GM19351 (cell line): Measurements from ENCODE around the gene PRR20E.
"Not testable (repeated sequence)": the region's sequence is repeated elsewhere in the genome, so short reads cannot be mapped to it uniquely, and the experiment has no call there.

Experiments used
- ATAC-seq: cut with Tn5 transposase; IDR thresholded peaks from one replicate; pipeline ENCODE4 v1.9.1; 2021; ENCODE audit warnings: mild to moderate bottlenecking, moderate library complexity; ENCODE audit not compliant: unreplicated experiment

PRR20E gene

GRCh38 chr13:57166897-57167296 is at the start of gene PRR20E:
Gene PRR20E, plus strand, starts transcription at chr13:57167197. Its CDS starts 387 bp downstream, at chr13:57167584.
- ATAC-seq = not testable (repeated sequence)

GRCh38 chr13:57123681-57124080 is 43.3 kb upstream of the PRR20E start:
- no peak for ATAC-seq

GRCh38 chr13:57128909-57129308 is 38.1 kb upstream of the PRR20E start:
- ATAC-seq = no peak

- no peak for ATAC-seq
Measured at GRCh38 chr13:57136093-57136492, 30.9 kb upstream of the PRR20E start.

GRCh38 chr13:57137585-57137984 is 29.4 kb upstream of the PRR20E start:
- ATAC-seq = no peak

GRCh38 chr13:57138988-57139387 is 28.0 kb upstream of the PRR20E start:
- no peak for ATAC-seq

- ATAC-seq = not testable (repeated sequence)
Measured at GRCh38 chr13:57139781-57140180, 27.2 kb upstream of the PRR20E start.

- ATAC-seq = not testable (repeated sequence)
Measured at GRCh38 chr13:57140235-57140968, 26.6 kb upstream of the PRR20E start, which contains the start of gene PRR20A. Gene PRR20A, plus strand, starts transcription at chr13:57140918. Its CDS starts 387 bp downstream, at chr13:57141305.

- ATAC-seq = not testable (repeated sequence)
Measured at GRCh38 chr13:57147188-57147587, 19.8 kb upstream of the PRR20E start, which contains the start of gene PRR20B. Gene PRR20B, plus strand, starts transcription at chr13:57147488. Its CDS starts 387 bp downstream, at chr13:57147875.

GRCh38 chr13:57148106-57148505 is 18.9 kb upstream of the PRR20E start:
- ATAC-seq = not testable (repeated sequence)

GRCh38 chr13:57153761-57154160 is 13.2 kb upstream of the PRR20E start, which contains the start of gene PRR20C:
Gene PRR20C, plus strand, starts transcription at chr13:57154061. Its CDS starts 387 bp downstream, at chr13:57154448.
- ATAC-seq = not testable (repeated sequence)

GRCh38 chr13:57160332-57160731 is 6.7 kb upstream of the PRR20E start, which contains the start of gene PRR20D:
Gene PRR20D, plus strand, starts transcription at chr13:57160632. Its CDS starts 387 bp downstream, at chr13:57161019.
- ATAC-seq = not testable (repeated sequence)

- no peak for ATAC-seq
Measured at GRCh38 chr13:57191667-57192066, 24.7 kb downstream of the PRR20E start.

GRCh38 chr13:57212989-57213388 is 46.0 kb downstream of the PRR20E start:
- no peak for ATAC-seq
